Germinal center (tissue), 1 donor: ENCODE data around the gene DDIT3.

Experiments used
- DNase-seq: peaks from one replicate; pipeline ENCODE4 v3.0.0; 2012; ENCODE audit warnings: mixed read lengths, low spot score

DDIT3 gene

DNA sequence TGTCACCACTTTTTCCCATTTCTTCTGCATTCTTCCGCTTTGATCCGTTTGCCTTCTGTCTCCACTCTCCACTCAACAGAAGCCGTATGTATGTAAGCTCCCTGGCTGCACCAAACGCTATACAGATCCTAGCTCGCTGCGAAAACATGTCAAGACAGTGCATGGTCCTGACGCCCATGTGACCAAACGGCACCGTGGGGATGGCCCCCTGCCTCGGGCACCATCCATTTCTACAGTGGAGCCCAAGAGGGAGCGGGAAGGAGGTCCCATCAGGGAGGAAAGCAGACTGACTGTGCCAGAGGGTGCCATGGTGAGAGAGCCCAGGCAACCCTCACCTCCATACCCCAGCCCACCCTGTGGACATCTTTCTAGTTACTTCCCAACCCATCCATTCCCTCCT is 52.4 kb downstream of the DDIT3 start:
- no peak for DNase-seq

DNA sequence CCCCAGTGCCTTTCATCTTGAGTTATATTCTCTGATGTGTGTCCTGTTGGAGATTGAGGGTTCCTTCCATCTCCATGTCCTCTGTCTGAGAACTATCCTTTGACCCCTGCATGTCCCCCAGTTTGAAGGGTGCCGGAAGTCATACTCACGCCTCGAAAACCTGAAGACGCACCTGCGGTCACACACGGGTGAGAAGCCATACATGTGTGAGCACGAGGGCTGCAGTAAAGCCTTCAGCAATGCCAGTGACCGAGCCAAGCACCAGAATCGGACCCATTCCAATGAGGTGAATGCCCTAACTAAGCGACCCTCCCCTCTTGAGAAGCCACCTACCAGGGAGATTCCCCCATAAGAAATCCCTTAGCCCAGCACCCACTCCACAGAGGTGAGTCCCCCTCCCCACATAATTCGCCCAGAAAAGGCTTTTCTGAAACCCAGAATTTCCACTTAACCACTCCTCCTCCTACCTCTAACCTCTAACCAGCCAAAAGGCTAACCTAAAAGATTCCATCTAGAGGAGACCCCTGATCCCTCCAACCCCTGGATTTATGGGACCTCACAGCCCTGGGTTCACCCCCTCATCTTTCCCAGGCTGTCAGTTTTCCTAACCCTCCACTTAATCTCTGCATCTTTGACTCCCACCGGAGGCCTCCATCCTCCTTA is 53.0 kb downstream of the DDIT3 start:
- DNase-seq = no peak
